GM23248 (cell line): Measurements from ENCODE around the gene TTN.

ENCODE experiments used
- EZH2 ChIP-seq: fragments of 200-600 bp; sonication (generic); IDR thresholded peaks from 2 replicates; pipeline ENCODE4 v1.6.1; 2018; ENCODE audit warnings: antibody characterized with exemption, mild to moderate bottlenecking; ENCODE audit not compliant: insufficient read depth, poor library complexity, severe bottlenecking
- EZH2phosphoT487 ChIP-seq: fragments of 200-600 bp; sonication (generic); IDR thresholded peaks from 2 replicates; pipeline ENCODE4 v1.6.1; 2018; ENCODE audit warnings: antibody characterized with exemption, moderate library complexity, mild to moderate bottlenecking, low read depth; ENCODE audit not compliant: insufficient read depth

DNA sequence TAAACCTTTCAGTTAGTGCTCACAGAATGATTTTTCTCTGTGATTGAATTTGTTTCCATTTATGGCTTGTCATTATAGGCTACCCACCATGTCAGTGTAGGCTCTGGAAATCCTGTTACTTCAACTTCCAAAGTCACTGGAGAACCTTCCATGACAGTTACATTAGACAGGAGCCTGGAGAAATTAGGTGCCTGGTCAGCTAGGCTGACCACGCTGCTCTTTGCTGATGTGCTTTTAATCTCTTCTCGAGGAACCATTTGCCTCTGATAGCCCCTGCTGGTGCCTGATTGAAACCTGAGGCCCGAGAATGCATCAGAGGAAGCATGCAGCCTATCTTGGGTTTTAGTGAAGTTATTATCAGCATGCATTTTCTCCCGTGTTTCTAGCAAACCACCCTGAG lies 29.6 kb upstream of the TTN start:
- no peak for TF ChIP-seq EZH2
- TF ChIP-seq EZH2phosphoT487, result no peak
